ENCODE data around the gene GNB4.

GNB4 gene

DNA sequence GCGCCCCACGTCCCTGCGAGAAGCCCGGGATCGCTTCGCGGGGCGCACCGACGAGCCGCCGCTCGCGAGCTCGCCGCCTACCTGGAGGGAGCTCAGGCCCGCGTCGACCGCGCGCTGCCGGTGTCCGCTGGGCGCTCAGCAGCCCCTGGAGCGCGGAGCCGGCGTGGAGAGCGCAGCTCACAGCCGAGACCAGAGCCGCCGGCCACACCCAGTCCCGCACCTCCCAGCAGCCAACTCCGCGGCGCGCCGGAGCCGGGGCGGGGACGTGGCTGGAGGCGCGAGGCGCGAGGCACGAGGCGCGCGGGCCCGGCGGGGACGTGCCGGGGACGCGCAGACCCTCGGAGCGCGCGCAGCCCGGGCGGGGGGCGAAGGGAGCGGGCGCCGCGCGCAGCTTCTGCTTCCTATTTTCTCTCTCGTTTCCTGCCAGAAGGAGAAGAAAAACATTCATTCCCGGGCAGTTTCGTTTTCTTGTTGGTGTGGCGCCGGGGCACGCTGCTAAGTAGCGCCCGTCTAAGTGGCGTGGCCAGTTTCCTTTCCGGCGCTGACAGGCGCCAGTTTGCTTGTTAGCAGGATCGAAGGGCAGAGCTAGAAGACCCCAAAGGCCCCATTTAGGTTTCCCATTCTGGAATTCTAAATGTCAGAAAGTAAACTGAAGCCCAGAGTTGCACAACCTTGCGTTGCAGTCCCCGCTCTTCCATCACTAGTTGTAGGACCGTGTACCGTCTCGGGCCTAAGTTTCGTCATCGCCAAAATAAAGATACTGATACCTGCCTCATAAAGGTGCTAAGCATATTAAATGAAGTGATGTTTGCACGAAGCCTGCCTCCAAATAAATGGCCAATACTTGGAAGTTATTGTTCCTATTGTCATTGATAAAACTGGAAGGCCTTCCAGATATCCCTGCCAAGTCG is at the start of gene GNB4:
Gene GNB4 (minus strand): TSS at position 206 of the 911 bp plus-strand sequence. CDS start 25,270 bp downstream, outside the sequence.
- intact Hi-C loops (cut with DNase I), result no loop called here
- DNase-seq, result peak; percentile 39 to 95 (median 55)

DNA sequence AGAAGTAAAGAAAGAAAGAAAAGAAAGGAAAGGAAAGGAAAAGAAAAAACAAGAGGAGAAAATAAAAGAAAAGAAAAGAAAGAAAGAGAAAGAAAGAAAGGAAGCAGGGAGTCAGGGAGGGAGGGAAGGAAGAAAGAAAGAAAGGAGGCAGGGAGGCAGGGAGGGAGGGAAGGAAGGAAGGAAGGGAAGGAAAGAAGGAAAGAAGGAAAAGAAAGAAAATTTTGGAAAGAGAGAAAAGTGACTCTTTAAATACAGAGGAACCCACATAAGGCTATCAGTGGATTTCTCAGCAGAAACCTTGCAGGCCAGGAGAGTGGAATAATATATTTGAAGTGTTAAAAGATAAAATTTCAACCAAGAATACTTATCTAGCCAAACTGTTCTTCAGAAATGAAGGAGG is 44.2 kb upstream of the GNB4 start:
- no peak for DNase-seq
- intact Hi-C loops (cut with DNase I), result no loop called here

DNA sequence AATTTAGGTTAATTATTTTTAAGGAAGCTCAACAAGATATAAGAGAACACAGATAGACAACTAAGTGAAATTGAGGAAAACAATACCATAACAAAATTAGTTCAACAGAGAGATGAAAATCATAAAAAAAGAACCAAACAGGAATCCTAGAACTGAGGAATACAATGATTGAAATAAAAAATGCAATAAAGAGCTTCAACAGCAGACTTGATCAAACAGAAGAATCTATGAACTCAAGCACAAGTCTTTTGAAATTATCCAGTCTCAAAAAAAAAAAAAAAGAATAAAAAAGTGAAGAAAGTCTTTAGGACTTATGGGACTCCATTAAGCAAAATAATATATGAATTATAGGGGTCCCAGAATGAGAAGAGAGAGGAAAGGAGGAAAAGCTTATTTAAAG is 42.0 kb upstream of the GNB4 start:
- DNase-seq, result no peak
- intact Hi-C loops (cut with DNase I), result no loop called here

- intact Hi-C loops (cut with DNase I), result no loop called here
- DNase-seq, result no peak
These were observed 36.9 kb upstream of the GNB4 start for GRCh38 chr3:179488213-179488612.

GRCh38 chr3:179486806-179487205 is 35.5 kb upstream of the GNB4 start:
- no peak for DNase-seq
- intact Hi-C loops (cut with DNase I), result no loop called here

- DNase-seq, result no peak
- intact Hi-C loops (cut with DNase I), result no loop called here
These were observed 31.6 kb upstream of the GNB4 start for GRCh38 chr3:179482857-179483256.

- intact Hi-C loops (cut with DNase I), result no loop called here
- no peak for DNase-seq
These were observed 24.9 kb upstream of the GNB4 start for GRCh38 chr3:179476215-179476614.

GRCh38 chr3:179474480-179474879 is 23.2 kb upstream of the GNB4 start:
- DNase-seq, result no peak
- intact Hi-C loops (cut with DNase I), result no loop called here

DNA sequence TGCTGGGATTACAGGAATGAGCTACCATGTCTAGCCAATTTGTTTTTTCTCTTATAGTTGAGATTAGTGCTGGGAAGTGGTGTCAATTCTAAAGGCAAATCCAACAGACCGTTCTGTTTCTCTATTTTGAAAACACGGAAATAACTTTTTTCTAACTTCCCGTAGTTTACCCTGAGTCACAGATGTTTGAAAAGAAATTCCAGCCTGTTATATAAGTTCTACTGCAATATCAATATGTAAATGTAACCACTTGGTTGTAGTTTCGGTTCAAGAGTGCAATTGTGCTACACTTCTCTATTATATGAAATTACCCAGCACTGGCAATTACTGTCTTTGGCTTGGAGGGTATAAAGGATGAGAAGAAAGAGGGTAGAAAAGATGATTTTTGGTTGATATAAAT is 22.3 kb upstream of the GNB4 start:
- no peak for DNase-seq
- intact Hi-C loops (cut with DNase I), result no loop called here

GRCh38 chr3:179464323-179465092 is 13.2 kb upstream of the GNB4 start:
- intact Hi-C loops (cut with DNase I), result no loop called here
- no peak for DNase-seq

DNA sequence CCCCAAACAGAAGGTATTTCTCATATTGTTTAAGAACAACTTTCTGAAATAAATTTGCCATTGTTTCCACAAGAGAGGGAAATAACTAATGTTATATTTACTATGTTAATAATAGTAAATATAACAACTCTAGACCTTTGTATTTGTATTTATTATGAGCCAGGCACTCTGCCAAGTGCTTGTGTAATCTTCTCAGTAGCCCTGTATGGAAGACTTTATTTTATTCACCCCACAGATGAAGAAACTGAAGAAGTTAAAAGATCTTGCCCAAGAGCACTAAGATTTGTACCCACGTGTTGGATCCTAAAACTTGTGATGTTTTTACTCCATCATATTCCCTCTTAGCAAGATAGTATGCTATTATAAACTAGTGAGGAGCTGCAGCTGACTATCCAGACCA is 12.0 kb upstream of the GNB4 start:
- intact Hi-C loops (cut with DNase I), result no loop called here
- DNase-seq, result no peak

DNA sequence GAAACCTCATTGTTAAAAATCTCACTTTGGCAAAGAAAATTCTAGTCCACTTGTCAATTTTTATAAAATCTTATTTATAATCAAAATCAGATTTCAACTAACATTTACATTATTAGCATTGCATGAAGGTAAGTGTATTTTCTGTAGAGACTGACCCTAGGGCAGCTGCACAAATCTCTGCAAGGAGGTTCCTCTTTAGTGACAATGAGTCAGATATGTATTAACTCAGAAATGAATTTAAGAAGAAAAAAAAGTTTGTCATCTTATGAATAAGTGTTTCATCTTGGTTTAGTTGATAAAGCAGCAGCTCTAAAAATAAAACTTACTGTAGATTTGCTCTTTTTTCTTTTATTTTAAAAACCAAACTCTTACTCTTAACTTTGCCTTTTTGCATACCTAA is 9.0 kb upstream of the GNB4 start:
- intact Hi-C loops (cut with DNase I), result no loop called here
- DNase-seq, result no peak

DNA sequence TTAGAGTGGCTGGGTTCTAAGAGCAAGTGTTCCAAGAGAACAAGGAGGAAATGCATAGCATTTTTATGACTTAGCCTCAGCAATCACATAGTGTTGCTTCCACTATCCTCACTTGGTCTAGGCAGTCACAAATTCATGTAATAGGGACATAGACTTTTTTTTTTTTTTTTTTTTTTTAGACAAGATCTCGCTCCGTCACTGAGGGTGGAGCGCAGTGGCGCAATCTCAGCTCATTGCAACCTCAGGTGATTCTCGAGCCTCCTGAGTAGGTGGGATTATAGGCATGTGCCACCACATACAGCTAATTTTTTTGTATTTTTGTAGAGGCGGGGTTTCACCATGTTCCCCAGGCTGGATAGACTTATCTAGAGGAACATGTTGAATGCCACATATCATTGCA is 4.7 kb upstream of the GNB4 start:
- intact Hi-C loops (cut with DNase I), result no loop called here
- no peak for DNase-seq

- intact Hi-C loops (cut with DNase I), result no loop called here
- DNase-seq, result no peak
These were observed 3.6 kb upstream of the GNB4 start for GRCh38 chr3:179454887-179455286.

GRCh38 chr3:179453967-179454366 is 2.7 kb upstream of the GNB4 start:
- intact Hi-C loops (cut with DNase I), result no loop called here

GRCh38 chr3:179452872-179453271 is 1.6 kb upstream of the GNB4 start:
- no peak for DNase-seq
- intact Hi-C loops (cut with DNase I), result no loop called here

More at GRCh38 chr3:179453967-179454366, 2.7 kb upstream of the GNB4 start:
- DNase-seq, result no peak

GRCh38 chr3:179452176-179452564 is 900 bp upstream of the GNB4 start:
- intact Hi-C loops (cut with DNase I), result no loop called here

GRCh38 chr3:179450901-179451264 is 387 bp downstream of the GNB4 start:
- DNase-seq, result peak in 3 of 10 donors; percentile 31 to 86 (median 73)
- intact Hi-C loops (cut with DNase I), result no loop called here

More at GRCh38 chr3:179452176-179452564, 900 bp upstream of the GNB4 start:
- no peak for DNase-seq

GRCh38 chr3:179450261-179450701 is 989 bp downstream of the GNB4 start:
- no peak for DNase-seq
- intact Hi-C loops (cut with DNase I), result no loop called here

- no peak for DNase-seq
- intact Hi-C loops (cut with DNase I), result no loop called here
These were observed 1.6 kb downstream of the GNB4 start for GRCh38 chr3:179449636-179450035.

DNA sequence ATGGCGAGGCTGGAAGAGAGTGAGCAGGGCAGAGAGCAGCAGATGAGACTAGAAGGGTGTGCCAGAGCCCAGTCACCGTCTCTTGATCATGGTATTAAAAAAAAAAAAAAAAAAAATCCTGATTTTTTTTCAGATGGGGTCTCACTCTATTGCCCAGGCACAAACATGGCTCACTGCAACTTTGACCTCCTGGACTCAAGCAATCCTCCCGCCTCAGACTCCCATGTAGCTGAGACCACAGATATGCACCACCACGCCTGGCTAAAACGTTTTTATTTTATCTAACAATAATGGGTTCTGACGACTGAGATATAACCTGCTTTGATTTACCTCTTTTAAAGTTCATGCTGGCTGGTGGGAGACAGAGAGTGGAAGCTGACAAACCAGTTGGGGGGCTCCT is 4.0 kb downstream of the GNB4 start:
- intact Hi-C loops (cut with DNase I), result no loop called here
- no peak for DNase-seq

DNA sequence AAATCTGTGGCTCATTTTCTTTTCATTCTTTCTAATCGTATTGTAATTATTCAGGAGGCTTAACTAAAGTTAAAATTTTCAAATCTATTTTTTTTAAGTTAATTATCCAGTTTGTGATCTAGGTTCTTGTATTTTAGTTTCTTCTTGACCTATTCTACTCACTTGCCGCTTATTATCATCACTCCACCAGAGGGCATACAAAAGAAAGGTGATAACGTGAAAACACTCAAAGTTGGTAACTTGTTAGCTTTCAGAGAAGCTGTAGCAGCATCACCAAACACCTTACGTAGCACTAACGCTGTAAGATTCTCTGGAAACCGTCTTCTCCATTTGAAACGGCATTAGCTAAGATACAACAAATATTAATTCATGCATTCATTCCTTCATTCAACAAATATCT is 4.8 kb downstream of the GNB4 start:
- intact Hi-C loops (cut with DNase I), result no loop called here
- no peak for DNase-seq

Measured in posterior cingulate gyrus (tissue), 11 donors.